Endodermal cell (in vitro differentiated cells): ENCODE measurements around the gene NID2. TPM values are rescaled to one million over a fixed set of nuclear protein-coding genes. Genes with fewer than 3 reads are reported as not detected.

Experiments
- DNase-seq: peaks from one replicate; pipeline ENCODE4 v3.0.0-alpha.2; 2017
- H3K27ac ChIP-seq: 2 replicates; pipeline ENCODE4 v1.5.1; 2013; ENCODE audit warnings: mild to moderate bottlenecking, low read depth, low read length, moderate library complexity
- H3K27me3 ChIP-seq: 2 replicates; pipeline ENCODE4 v1.6.1; 2013; ENCODE audit warnings: mild to moderate bottlenecking, low read length, moderate library complexity; ENCODE audit not compliant: insufficient read depth, control insufficient read depth, poor library complexity, severe bottlenecking
- H3K36me3 ChIP-seq: 2 replicates; pipeline ENCODE4 v1.7.0; 2013; ENCODE audit warnings: mild to moderate bottlenecking, low read length, moderate library complexity; ENCODE audit not compliant: control insufficient read depth, insufficient read depth
- H3K4me1 ChIP-seq: one replicate; pipeline ENCODE4 v1.7.0; 2013; ENCODE audit warnings: low read length; ENCODE audit not compliant: control insufficient read depth, insufficient read depth
- H3K4me3 ChIP-seq: 2 replicates; pipeline ENCODE4 v1.5.1; 2013; ENCODE audit warnings: mild to moderate bottlenecking, low read length, moderate library complexity
- H3K9ac ChIP-seq: 2 replicates; pipeline ENCODE4 v1.6.1; 2013; ENCODE audit warnings: mild to moderate bottlenecking, low read length, moderate library complexity; ENCODE audit not compliant: poor library complexity, severe bottlenecking; ENCODE audit errors: extremely low read depth
- H3K9me3 ChIP-seq: 2 replicates; pipeline ENCODE4 v1.6.1; 2013; ENCODE audit warnings: mild to moderate bottlenecking, low read length, moderate library complexity; ENCODE audit not compliant: control insufficient read depth
- H3K27ac Mint-ChIP-seq: 2 replicates; pipeline ENCODE4 v1.8.0; 2020; ENCODE audit warnings: mixed read lengths
- H3K27me3 Mint-ChIP-seq: 2 replicates; pipeline ENCODE4 v1.8.0; 2021; ENCODE audit warnings: mild to moderate bottlenecking, mixed read lengths; ENCODE audit not compliant: insufficient read depth
- H3K36me3 Mint-ChIP-seq: 2 replicates; pipeline ENCODE4 v1.8.0; 2020; ENCODE audit warnings: low read depth, mixed read lengths
- H3K4me1 Mint-ChIP-seq: 2 replicates; pipeline ENCODE4 v1.8.0; 2020; ENCODE audit warnings: mixed read lengths
- H3K4me3 Mint-ChIP-seq: 2 replicates; pipeline ENCODE4 v1.8.0; 2020; ENCODE audit warnings: mild to moderate bottlenecking, moderate library complexity, mixed read lengths
- H3K9me3 Mint-ChIP-seq: 2 replicates; pipeline ENCODE4 v1.8.0; 2020; ENCODE audit warnings: mild to moderate bottlenecking, mixed read lengths
- WGBS, 2 experiments: methylation state at CpG; one replicate each; pipeline versions ENCODE4 v1.1.5 to v1.1.7; 2013; ENCODE audit warnings: missing lambda C conversion rate in 2 of 2, mixed read lengths in 1 of 2; ENCODE audit not compliant: insufficient coverage in 1 of 2, insufficient read length in 1 of 2; 5-methylcytosine and 5-hydroxymethylcytosine counted together
- total RNA-seq, 2 donors: library from RNA; stranded (reverse); fragmentation: NEBNext Ultra II Directional in 1 of 2; extraction: Animal tissue kit (Norgen Biotek cat#: 25700) in 1 of 2; gene quantifications; 2 replicates in 1 of 2; 3 replicates in 1 of 2; pipeline ENCODE4 v1.2.1, GENCODE V29; 2021
- TF ChIP-seq, protein P1 (sequence below): fragments of 200-600 bp; sonication (generic); conservative IDR thresholded peaks from 2 replicates; pipeline ENCODE4 v1.5.0; 2021; ENCODE audit warnings: antibody characterized with exemption, mild to moderate bottlenecking

Gene NID2
- total RNA-seq, 2 donors from 2014 or later: 1.7 to 2.9 TPM

DNA sequence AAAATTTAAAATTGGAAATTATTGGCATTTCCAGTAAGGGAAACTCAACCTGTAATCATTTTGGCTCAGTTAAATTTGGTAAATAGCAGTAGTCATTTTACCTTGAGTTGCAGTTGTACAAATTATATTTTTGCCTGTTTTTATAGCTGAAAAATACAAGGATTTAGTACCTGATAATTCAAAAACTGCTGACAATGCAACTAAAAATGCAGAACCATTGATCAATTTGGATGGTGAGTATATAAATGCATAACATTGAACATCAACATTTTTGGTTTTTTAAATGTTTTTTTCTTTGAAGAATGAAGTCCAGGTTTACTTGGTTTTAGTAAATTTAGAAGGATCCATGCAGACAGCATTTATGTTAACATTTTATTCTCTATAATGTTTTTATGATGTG, 70.5 kb downstream of the NID2 start:
- Histone ChIP-seq H3K27ac (no peak overlapping the region), H3K4me3 (no peak overlapping the region), H3K9ac (no peak overlapping the region), H3K4me1 (peaks cover 11% of the 10 kb centered on the region), H3K36me3 (peaks cover 99% of the 10 kb centered on the region), H3K9me3 (no peaks in the 10 kb centered on the region), H3K27me3 (no peaks in the 10 kb centered on the region)
- no peak for DNase-seq
- Mint-ChIP-seq H3K36me3 (peaks cover 73% of the 10 kb centered on the region), H3K27ac (no peak overlapping the region), H3K4me3 (no peak overlapping the region), H3K9me3 (no peaks in the 10 kb centered on the region), H3K4me1 (peaks cover 24% of the 10 kb centered on the region), H3K27me3 (no peaks in the 10 kb centered on the region)
- TF ChIP-seq, protein P1, sequence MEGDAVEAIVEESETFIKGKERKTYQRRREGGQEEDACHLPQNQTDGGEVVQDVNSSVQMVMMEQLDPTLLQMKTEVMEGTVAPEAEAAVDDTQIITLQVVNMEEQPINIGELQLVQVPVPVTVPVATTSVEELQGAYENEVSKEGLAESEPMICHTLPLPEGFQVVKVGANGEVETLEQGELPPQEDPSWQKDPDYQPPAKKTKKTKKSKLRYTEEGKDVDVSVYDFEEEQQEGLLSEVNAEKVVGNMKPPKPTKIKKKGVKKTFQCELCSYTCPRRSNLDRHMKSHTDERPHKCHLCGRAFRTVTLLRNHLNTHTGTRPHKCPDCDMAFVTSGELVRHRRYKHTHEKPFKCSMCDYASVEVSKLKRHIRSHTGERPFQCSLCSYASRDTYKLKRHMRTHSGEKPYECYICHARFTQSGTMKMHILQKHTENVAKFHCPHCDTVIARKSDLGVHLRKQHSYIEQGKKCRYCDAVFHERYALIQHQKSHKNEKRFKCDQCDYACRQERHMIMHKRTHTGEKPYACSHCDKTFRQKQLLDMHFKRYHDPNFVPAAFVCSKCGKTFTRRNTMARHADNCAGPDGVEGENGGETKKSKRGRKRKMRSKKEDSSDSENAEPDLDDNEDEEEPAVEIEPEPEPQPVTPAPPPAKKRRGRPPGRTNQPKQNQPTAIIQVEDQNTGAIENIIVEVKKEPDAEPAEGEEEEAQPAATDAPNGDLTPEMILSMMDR: no peak

DNA sequence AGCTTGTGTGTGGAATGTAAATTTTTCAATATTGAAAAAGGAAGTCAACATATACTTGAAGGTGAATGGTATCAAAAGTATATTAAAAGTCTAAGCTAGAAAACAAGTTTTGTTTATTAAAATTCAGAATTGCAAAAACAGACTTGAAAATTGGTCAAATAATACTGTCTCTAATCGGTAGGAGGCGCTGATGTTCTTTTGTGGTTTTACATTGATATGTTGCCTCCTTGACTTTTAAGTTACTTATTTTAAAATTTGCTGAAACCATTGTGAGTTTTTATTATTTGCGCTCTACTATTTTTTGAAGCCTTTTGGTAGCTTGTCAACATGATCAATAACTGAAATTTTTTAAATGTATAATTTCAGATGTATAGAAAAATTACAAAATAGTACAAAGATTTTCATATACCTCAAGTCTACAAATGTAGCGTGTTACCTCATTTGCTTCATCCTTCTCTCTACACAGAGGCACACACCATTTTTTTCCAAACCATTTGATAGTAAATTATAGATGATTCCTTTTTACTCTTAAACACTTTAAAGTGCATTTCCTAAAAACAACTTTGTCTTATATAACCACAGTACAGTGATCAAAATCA, 72.6 kb downstream of the NID2 start:
- TF ChIP-seq, protein P1: peak; percentile 85
- Mint-ChIP-seq H3K27ac (no peak overlapping the region), H3K4me3 (no peak overlapping the region), H3K4me1 (peaks cover 15% of the 10 kb centered on the region), H3K9me3 (no peaks in the 10 kb centered on the region), H3K27me3 (no peaks in the 10 kb centered on the region), H3K36me3 (peaks cover 68% of the 10 kb centered on the region)
- peaks cover 96% of the 10 kb centered on the region for H3K36me3 ChIP-seq
- 25 to 62% methylated on average over 2 to 4 of the region's 4 CpGs for WGBS, 2 experiments
- no peak for DNase-seq
- no peak overlapping the region for H3K27ac ChIP-seq
- no peak overlapping the region for H3K9ac ChIP-seq
- H3K9me3 ChIP-seq: no peaks in the 10 kb centered on the region
- H3K4me3 ChIP-seq: no peak overlapping the region
- peaks cover 2% of the 10 kb centered on the region for H3K4me1 ChIP-seq
- no peaks in the 10 kb centered on the region for H3K27me3 ChIP-seq

DNA sequence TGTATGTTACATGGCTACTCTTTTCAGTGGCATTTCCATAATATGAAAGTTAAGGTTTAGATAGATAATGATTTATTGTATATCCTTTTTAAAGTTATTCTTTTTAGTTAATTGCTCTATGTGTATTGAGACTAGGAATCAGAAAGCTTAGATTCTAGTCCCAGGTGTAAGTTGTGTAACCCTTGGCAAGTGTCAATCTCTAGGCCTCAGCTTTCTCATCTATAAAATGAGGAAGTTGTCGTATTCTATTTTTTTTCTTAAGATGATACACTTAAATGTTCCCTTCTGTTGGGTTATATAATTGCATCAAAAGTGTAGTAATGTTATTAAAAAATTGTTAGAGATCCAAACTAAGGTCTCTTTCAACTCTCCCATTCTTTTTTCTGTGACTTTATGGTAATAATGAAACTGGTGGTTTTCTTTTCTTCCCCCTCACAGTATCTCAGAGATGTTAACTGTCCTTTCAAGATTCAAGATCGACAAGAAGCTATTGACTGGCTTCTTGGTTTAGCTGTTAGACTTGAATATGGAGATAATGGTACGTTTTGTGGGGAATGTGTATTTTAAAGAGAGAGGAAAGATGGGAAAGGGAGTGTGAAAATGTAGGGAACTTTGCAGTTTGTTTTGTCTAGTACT, 75.5 kb downstream of the NID2 start:
- TF ChIP-seq, protein P1: no peak
- Histone ChIP-seq H3K9me3 (no peaks in the 10 kb centered on the region), H3K27me3 (no peaks in the 10 kb centered on the region), H3K4me1 (peaks cover 5% of the 10 kb centered on the region), H3K4me3 (no peak overlapping the region), H3K9ac (no peak overlapping the region), H3K36me3 (peaks cover 72% of the 10 kb centered on the region), H3K27ac (no peak overlapping the region)
- DNase-seq: no peak
- Mint-ChIP-seq H3K9me3 (no peaks in the 10 kb centered on the region), H3K27ac (no peak overlapping the region), H3K4me1 (peaks cover 22% of the 10 kb centered on the region), H3K36me3 (peaks cover 49% of the 10 kb centered on the region), H3K27me3 (no peaks in the 10 kb centered on the region), H3K4me3 (no peak overlapping the region)
- WGBS, 2 experiments: 96% methylated on average over 2 of the region's 3 CpGs; no CpG with 5 or more reads in 1 of the 2 experiments
